HEK293T (cell line): ENCODE data around the gene OPCML.

Source experiments
- CTBP1 ChIP-seq: fragments of 450-650 bp; IDR thresholded peaks from 2 replicates; pipeline ENCODE4 v1.6.1; 2016; ENCODE audit warnings: borderline replicate concordance
- FOXM1 ChIP-seq: fragments of 450-650 bp; IDR thresholded peaks from 2 replicates; pipeline ENCODE4 v1.6.1; 2017; ENCODE audit warnings: mild to moderate bottlenecking, borderline replicate concordance
- HDGF ChIP-seq: fragments of 450-650 bp; IDR thresholded peaks from 2 replicates; pipeline ENCODE4 v1.6.1; 2017; ENCODE audit warnings: antibody characterized with exemption, borderline replicate concordance
- NFRKB ChIP-seq: fragments of 450-650 bp; IDR thresholded peaks from 2 replicates; pipeline ENCODE4 v1.6.1; 2016; ENCODE audit warnings: mild to moderate bottlenecking, moderate library complexity
- SP1 ChIP-seq: fragments of 450-650 bp; IDR thresholded peaks from 2 replicates; pipeline ENCODE4 v1.6.1; 2017
- SUZ12 ChIP-seq: fragments of 450-650 bp; IDR thresholded peaks from 2 replicates; pipeline ENCODE4 v1.6.1; 2016; ENCODE audit warnings: mild to moderate bottlenecking
- TARDBP ChIP-seq: fragments of 450-650 bp; IDR thresholded peaks from 2 replicates; pipeline ENCODE4 v1.6.1; 2016

GRCh38 chr11:132763503-132763902, 768.8 kb downstream of the OPCML start:
- TF ChIP-seq HDGF (no peak), TARDBP (no peak), SUZ12 (no peak), SP1 (no peak), NFRKB (no peak), CTBP1 (no peak), FOXM1 (no peak)
